Measurements from ENCODE around the gene MREG.

Gene MREG

DNA sequence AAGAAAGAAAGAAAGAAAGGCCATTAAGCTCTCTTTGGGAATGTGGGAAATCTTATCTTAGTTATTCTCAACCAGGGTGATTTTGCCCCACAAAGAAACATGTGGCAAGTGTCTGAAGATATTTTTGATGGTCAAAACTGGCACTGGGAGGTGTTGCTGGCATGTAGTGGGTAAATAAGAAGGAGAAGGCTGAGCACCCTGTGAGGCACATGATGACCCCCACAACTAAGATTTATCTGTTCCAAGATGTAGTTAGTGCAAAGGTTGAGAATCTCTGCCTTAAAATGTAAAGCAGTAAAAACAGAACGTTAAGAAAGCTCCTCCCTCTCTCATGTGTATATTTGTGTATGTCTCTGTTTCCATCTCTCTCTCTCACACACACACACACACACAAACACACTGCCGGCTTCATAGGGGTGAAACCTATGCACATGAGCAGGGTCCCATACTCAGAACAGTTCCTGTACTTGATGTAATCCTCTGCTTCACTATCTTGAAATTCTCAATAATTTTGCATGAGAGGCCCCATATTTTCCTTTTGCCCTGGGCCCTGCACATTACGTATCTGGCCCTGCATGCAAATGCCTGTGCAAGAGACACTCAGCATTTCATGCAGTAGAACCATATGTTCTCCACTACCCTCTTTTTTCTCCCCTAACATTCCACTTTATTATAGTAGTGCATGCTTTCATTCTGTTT is 94.3 kb downstream of the MREG start:
- no peak for DNase-seq (ENCODE audit: low spot score)

DNA sequence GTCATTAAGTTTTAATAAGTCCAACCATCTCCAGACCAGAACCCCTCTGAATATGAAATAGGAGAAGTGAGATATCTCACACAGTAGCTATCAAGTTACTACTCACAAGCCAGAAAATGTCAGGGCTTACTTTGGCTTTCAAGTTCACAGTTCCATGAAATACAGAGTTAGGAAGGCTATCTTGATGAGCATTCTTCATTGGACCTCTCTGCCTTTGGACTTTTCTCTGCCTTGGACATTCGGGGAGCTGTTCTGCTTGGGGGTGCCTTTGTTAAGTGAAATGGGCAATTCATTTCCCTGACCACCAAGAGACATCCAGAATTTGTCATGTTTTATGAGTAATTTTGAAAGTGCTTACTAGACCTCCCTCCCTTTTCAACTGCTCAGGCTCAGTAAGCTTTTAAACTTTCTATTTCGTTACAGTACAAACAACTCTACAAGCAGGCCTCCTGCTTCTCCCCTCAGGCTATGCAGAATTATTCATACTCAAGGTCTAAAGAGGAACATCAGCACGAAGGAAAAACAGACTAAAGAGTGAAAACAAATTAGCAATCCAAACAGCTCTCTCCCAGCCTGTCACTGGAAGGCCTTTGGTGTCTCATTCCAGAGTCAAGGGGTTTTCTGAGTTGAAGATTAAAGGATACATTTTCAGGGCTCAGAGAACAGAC is 95.3 kb downstream of the MREG start:
- no peak for DNase-seq (ENCODE audit: low spot score)

DNA sequence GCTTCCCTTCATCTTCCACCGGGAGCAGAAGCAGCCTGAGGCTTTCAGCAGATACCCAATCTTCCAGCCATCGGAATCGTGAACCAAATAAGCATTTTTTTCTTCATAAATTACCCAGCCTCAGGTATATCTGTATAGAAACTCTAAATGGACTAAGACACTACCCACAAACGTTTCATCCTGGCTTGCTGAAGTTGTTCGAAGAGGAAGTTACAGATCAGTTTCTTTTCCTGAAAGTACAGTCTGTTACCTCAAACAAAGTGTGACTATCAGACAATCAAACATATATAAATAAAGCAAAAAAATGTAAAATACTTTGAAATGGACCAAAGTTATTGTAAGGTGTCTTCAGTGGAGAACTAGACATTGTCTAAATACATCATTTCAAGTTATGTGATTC is 97.9 kb downstream of the MREG start:
- DNase-seq (ENCODE audit: low spot score) = no peak

DNA sequence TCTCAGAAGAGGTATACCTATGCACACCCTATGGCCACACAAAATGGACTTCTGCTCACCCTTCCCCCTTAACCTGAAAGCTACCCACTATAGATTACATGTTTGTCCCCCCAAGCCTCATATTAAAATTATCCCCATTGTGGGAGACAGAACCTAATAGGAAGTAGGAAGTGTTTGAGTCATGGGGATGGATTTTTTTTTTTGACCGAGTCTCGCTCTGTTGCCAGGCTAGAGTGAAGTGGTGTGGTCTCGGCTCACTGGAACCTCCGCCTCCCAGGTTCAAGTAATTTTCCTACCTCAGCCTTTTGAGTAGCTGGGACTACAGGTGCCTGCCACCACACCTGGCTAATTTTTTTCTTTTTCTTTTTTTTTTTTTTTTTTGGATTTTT is 98.6 kb downstream of the MREG start:
- no peak for DNase-seq (ENCODE audit: low spot score)

DNA sequence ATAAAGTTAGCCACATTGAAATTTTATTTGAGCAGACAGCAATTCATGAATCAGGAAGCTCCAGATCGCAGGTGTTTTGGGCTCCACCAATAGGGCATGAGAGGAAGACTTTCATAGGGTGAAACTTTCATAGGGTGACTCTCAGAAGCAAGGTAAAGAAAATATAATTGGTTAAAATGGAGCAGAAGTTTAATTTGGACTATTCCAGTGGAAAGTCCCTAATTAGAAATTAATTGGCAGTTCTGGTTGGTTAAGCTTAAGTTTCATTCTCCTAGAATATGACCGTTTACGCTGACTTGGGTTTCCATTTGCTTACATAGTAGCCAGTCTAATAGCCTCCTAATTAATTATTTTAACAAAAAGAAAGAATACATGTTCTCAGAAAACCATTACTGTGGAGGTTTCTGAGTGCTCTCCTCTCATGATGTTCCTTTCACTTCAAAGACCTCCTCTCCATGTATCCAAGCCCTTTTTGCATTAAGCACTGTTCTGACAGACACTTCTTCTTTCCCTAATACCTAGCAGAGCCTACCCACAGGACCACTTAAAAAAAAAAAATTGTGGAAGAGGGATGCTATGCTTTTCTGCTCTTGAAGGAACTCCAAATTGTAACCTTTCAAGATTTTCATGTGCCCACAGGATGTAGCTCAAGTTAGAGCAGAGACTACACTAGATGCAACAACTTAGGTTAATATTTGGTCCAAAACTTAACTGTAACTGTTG is 99.1 kb downstream of the MREG start:
- no peak for DNase-seq (ENCODE audit: low spot score)

DNA sequence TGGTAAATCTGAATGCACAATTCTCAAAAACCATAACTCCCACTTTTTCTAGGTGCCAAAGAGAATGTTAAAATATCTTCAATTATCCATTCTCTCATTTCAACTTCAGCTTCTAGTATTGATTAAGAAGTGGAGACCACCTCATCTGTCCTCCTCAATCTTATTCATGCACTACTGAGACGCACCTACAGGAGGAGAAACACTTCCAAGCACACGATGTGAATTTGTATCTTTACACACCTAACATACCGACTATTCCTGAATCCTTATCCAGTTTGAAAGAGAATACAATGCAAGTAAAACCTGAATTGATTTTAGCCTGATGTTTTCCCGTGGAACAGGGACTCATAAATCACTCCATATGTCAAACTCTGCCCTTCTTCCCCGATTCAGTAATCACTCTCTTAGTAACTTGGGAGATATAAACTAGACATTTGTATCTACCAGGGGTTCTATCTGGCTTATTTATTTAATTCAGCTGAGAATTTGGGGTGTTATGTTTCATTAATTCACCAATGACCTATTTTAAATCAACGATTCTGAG is 101.0 kb downstream of the MREG start:
- no peak for DNase-seq (ENCODE audit: low spot score)

DNA sequence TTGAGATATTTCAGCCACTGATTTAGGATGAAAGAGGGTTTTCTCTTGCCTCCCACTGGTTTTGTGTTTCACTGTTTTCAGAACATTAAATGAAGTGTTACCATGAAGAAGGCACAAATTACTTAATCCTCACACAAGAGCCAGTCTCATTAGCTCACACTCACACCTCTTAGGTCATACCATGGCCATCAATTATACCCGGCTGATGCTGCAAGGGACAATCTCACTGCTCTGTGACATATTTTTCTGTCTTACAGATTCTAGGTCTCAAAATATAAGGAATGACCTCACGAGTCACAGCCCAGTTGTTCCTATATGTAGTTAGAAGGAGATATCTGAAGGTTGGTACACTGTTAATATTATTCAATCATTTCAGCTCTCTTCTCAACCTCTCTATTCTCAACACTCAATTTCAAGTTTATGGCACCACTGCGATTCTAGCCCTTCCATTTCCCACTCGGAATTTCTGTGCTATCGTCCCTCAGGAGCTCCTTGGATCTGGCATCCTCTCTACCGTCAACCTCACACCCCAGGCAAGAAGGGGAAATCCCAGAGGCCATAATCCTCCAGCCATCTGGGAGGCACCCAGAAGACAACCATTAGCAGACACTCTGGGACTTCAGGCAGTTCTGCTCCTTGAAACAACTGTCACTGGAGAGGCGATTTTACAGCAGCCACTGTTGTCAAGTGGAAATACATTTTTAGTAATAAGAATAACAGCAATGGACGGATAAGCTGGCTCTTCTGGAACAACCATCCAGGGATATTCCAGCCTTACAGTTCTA is 101.9 kb downstream of the MREG start:
- no peak for DNase-seq (ENCODE audit: low spot score)

DNA sequence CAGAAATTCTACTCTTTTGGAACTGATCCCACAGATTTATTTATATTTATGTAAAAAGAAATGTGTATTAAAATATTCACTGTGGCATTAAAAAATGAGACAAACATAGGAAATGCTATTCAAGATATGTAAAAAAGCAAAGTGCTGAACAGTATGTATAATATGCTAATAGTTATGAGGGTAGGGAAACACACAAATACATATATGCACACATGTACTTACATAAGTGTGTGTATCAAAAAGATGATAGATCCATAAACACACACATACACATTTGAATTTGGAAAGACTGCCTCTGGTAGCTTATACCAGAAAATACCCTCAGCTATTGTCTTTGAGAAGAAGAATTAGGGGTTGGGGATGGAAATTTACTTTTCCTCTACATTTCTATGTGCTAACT is 103.2 kb downstream of the MREG start:
- no peak for DNase-seq (ENCODE audit: low spot score)

DNA sequence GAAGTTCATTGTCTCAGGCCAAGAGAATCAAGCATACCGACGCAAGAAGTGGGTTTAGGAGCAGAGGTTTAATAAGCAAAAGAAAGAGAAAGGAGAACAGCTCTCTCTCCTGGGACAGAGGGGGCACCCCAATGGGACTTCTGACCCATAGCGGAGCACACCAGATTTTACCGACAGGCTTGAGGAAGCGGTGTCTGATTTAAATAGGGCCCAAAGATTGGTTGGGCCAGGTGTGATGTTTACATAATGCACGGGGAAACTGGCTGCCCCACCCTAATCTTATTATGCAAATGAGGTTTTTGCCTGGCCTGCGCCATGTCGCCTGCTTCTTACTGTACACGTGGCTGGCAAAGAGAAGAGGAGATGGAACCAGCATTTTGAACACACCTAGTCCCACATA is 106.2 kb downstream of the MREG start:
- no peak for DNase-seq (ENCODE audit: low spot score)

DNA sequence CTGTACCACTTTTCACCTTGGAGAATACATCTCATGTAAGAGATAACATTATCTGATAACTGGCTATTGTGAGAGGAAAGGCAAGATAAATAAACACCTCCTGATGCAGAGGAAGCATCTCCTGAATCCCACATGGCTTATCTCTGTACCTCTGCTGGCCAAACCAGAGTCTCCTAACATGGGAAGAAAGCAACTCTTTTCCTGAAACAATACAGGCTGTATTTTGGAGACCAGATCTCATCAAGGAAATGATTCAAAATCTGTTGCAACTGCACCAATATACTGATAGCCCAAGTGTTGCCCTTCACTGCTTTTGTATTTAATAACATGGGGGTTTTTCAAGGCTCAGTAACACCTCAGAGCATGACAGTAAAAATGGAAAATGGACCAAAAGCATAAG is 106.9 kb downstream of the MREG start:
- DNase-seq (ENCODE audit: low spot score) = no peak

DNA sequence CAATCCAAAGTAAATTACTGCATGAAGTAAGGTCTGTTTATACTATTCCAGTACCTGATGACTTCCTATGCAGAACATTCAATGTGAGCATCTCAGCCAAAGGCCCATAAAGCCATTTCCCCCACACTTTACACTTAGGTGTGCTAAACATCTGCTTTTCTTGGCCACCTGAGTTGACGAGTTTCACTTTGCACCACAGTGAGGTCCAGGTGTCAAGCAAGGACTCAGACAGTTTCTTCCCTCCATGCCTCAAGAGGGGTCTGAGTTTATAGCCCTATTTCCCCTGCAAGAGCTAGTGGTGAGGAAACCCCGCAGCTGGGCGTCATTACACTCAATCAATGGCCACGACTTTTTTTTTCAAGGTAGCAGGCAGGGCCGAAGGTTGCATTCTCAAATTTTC is 107.7 kb downstream of the MREG start:
- DNase-seq (ENCODE audit: low spot score) = no peak

DNA sequence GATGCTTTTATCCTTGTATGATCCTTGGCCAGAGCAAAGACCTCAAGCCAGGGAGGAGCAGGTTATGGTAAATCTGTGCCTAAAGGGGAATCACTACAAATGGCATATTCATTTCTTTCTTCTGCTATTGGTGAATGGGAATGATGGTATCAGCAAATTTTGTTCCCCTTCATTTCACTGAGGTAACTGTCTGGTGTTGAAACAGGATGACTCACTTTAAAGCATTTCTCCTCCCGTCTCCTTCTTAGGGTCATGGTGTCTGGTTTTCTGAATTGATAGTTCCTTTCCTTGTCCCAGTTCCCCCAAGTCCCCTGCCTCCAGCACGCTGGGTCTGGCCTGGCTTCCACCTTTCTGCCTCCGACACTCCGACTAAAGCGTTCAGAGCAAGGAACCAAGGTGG is 109.2 kb downstream of the MREG start:
- DNase-seq (ENCODE audit: low spot score) = no peak

DNA sequence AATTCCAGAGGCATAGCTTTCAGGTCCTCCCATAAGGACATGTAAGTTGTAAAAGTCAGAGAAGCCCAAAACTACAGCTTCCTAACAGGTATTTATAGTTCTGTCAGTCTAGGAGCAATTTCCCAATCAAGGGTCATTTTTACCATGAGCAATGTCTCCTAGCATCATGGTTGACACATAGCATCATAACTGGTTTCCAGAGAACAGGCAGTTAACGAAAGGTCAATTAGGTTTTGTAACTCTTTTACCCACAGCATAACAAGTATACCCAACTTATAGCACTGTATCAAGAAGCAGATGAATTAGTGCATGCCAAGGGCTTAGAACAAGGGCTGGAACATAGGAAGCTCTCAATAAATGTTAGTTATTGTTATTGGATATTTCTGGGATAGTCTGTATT is 110.1 kb downstream of the MREG start:
- DNase-seq (ENCODE audit: low spot score) = no peak

DNA sequence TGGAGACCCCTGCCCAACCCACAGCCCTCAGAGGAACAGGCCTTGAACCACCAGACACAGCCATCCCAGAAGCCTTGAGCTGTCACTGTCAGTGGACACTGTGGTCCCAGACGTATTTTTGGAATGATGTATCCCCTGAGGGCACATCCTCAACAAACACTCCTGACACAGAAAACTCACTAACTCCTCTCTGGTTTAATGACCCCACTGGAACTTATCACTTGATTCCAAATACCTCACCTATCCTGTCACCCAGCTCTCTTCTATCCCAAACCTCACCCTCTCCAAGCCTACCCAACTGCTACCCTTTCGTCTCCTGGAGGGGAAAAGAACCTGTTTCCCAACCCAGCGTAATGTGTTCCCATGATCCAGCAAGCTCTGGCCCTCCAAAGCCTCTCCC is 111.6 kb downstream of the MREG start:
- DNase-seq (ENCODE audit: low spot score) = no peak

DNA sequence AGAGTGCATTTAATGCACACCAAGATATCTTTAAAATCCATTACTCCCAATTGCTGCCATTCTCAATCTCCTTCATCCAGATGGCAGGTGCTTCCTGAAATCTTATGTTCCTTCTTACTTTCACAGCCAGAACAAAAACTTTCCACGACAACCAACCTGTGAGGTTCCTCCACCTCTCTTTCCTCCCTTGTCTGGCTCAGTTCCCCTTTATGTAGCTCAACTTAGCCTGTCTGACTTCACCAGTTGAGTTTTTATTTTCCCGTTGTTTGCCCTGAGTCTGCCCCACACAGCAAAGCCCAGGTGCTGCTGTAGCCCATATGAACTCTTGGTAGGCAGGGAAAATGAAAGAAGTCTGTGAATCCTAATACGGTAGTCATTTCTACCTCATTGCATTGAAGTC is 112.5 kb downstream of the MREG start:
- DNase-seq (ENCODE audit: low spot score) = no peak

DNA sequence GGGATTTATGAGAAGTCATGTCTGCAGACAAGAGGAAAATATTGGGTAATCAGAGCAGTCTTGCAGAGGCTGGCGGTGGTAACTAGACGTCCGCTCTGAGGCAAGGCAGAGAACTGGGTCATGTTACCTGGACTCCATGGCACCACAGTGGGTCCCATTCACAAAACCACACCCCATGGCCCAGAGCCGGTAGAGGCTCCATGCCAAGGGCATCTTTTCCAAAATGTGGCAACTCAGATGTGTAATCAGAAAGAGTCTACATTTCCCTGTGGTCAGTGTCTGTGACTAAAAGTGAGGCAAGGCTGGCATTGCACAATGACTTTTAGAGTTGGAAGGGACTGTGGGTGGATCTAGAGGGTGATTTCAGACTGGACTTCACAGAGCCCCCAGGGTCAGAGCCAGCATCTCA is 113.1 kb downstream of the MREG start:
- DNase-seq (ENCODE audit: low spot score) = no peak

DNA sequence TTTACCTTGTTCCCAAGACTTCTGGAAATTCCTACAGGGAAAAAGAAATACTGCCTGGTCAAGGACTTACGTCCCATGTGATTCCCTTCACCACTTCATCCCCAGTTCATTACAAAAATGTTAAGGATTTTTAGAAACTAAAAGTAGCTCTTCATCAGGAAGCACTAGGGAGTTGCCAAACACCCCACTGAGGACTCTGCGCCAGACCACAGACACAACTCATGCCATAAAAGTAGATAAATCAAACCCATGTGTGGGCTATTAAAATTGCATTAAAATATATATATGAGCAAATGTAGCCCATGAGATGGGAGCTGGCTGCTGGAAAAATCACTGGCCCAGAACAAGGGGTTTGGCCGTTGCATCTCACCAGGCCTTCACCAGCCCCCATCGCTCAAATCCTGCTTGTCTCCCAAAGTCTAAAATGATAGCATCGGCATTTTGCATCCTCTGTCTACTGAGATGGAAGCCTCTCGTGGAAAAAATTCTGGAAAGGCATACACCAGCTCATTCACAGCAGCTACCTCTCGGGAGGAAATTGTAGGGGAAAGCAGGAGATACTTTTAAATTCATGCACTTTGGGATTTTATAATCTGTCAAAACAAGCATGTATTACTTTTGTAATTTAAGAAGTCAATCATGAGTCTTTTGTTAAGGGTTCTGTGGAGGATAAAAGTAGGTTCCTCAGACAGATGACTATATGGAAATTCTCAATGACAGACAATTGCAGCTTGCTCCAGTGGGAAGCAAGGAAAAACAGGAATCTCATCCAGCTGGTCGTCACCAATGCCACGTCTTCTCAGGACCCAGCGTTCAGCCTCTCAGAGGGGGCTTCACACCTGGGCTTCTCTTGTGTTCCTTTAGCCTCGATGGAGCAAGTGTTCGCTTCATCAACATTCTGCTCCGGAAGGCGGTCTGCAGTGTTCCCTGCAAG is 113.9 kb downstream of the MREG start:
- DNase-seq (ENCODE audit: low spot score) = no peak

DNA sequence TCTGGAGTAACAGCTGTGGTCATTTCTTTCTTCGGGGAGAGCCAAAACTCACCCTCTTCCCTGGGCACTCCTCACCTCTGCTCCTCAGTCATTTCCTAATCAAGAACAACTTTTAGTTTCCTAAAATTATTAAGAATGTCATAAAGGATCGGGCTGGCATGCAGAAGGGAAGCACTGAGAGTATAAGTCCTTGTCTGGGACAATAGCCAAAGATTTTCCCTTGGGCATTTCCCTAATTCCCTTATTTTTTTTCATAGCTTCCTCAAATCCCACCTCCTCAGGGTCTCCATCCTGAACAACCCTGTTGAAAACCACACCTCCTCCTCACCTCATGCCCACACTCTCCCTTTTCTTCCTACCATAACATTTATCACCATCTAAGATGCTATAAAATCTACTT is 115.0 kb downstream of the MREG start:
- DNase-seq (ENCODE audit: low spot score) = peak; percentile 54

DNA sequence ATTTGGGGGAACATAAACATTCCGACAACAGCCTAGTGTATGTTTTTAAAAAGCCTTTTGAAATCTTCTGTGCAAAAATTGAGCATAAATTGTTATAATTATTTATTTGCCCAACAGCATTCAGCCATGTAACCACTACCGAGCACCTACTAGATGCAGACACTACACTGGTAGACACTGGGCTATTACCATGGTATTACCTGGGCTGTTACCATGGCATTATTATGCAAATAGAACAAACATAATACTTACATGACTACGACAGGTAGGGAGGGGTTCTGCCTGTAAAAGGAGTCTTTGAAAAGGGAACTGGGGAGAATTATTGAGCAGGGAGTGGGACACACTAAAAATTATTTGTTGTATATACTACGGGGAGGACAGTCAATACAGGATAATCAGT is 116.4 kb downstream of the MREG start:
- DNase-seq (ENCODE audit: low spot score) = no peak

DNA sequence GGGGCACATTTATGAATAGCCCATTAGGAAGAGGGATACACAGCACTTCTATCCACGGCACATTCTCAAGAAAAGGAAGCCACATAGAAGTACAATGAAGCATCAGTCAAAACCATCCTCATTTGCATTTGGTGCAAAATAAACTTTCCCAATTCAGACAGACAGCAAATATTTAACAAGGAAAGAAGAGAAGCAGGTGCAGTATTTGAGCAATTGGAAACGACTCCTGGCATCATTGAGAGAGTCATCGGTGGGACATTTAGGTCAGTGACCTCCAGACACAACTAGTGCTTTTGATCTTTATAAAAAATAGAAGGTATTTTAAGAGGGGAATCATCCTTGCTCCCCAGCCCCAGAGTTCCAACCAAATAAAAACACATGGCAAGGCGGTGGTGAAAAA is 118.0 kb downstream of the MREG start:
- DNase-seq (ENCODE audit: low spot score) = no peak

All from D341Med (cell line).